ENCODE measurements around the gene CHN2.
"Not testable (repeated sequence)": the region's sequence is repeated elsewhere in the genome, so short reads cannot be mapped to it uniquely, and the experiment has no call there.

Gene CHN2

DNA sequence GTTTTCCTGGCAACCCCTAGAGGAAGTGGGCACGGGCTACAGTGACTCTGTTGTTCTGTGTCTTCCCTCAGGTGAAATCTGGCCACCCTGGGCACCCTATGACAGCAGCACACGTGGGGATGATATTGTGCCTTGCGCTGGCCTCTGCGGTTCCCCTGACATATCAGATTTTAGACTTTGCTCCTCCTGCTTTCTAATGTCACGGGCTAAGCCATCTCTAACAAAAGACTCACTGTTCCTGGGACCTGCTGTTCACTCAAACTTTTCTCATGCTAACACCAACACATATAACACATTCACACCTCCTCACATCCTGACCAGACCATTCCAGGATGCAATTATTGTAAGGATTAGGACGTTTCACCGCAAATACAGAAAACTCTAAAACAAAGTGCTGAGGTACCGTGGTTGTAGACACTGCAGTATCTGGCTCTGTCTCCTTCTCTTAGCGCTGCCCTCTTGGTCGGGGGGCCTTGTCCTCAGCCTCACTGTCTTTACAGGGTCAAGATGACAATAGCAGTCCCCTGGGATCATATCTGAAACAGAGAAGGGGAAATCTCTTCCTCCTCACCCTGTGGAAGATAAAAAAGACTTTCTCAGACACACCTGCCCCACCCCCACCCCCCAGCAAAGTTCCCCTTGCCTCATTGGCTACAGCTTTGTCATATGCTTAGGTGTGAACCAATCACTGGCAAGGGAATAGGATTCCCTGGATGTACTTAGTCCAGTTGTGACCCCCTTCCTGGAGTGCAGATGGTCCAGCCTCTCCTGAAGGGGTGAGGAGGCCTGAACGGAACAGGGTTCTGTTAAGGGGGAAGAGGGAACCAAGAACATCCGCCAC lies 14.1 kb downstream of the CHN2 start:
- no peaks in the 10 kb centered on the region for H3K36me3 ChIP-seq (ENCODE audit: low read length)
- TF ChIP-seq, protein P1, sequence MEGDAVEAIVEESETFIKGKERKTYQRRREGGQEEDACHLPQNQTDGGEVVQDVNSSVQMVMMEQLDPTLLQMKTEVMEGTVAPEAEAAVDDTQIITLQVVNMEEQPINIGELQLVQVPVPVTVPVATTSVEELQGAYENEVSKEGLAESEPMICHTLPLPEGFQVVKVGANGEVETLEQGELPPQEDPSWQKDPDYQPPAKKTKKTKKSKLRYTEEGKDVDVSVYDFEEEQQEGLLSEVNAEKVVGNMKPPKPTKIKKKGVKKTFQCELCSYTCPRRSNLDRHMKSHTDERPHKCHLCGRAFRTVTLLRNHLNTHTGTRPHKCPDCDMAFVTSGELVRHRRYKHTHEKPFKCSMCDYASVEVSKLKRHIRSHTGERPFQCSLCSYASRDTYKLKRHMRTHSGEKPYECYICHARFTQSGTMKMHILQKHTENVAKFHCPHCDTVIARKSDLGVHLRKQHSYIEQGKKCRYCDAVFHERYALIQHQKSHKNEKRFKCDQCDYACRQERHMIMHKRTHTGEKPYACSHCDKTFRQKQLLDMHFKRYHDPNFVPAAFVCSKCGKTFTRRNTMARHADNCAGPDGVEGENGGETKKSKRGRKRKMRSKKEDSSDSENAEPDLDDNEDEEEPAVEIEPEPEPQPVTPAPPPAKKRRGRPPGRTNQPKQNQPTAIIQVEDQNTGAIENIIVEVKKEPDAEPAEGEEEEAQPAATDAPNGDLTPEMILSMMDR (IDR thresholded peaks at IDR 0.05; ENCODE audit: insufficient read depth, low read length, poor library complexity, severe bottlenecking) = no peak
- no peak for TF ChIP-seq EZH2phosphoT487 (conservative IDR thresholded peaks at IDR 0.05; ENCODE audit: low read length)
- H3K9me3 ChIP-seq (ENCODE audit: insufficient read depth, low read length) = no peaks in the 10 kb centered on the region
- no peaks in the 10 kb centered on the region for H3K9me2 ChIP-seq (replicated peaks; ENCODE audit: insufficient read depth, low read length)
- no peak overlapping the region for H3K9ac ChIP-seq (ENCODE audit: low read length)
- no peak overlapping the region for H2AFZ ChIP-seq (ENCODE audit: low read depth, low read length, severe bottlenecking)
- H3K27ac ChIP-seq (ENCODE audit: low read depth, low read length) = no peak overlapping the region
- H4K20me1 ChIP-seq (ENCODE audit: low read depth, low read length) = no peaks in the 10 kb centered on the region
- H3K27me3 ChIP-seq (ENCODE audit: low read length) = no peaks in the 10 kb centered on the region
- no peak overlapping the region for H3K4me2 ChIP-seq (ENCODE audit: low read depth, low read length, poor library complexity, severe bottlenecking)
- H3K79me2 ChIP-seq (ENCODE audit: insufficient read depth, low read length) = no peaks in the 10 kb centered on the region
- no peak overlapping the region for H3K4me3 ChIP-seq (ENCODE audit: insufficient read depth, low read length, poor library complexity, severe bottlenecking)
- no peaks in the 10 kb centered on the region for H3F3A ChIP-seq (ENCODE audit: insufficient read depth)

DNA sequence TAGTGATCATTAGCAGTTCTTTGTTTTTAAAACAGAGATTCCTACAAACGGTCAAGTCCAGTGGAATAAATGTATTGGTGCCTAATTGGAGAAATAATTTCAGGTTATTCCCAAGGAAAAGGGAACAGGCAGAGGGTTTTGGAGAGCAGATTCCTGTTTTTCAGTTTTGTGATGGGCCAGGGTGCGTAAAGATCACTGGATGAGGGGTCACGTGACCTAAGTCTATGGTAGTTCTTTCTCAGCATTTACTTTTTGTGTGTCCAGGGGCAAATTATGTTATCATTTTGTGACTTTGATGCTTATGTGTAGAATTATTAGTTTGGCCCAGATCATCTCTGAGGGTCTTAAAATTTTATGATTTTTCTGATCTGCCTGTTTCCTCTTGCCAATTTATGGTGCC lies 15.2 kb downstream of the CHN2 start:
- H2AFZ ChIP-seq (ENCODE audit: low read depth, low read length, severe bottlenecking) = no peak overlapping the region
- H3K9ac ChIP-seq (ENCODE audit: low read length) = no peak overlapping the region
- H3K4me3 ChIP-seq (ENCODE audit: insufficient read depth, low read length, poor library complexity, severe bottlenecking) = no peak overlapping the region
- TF ChIP-seq, protein P1 (IDR thresholded peaks at IDR 0.05; ENCODE audit: insufficient read depth, low read length, poor library complexity, severe bottlenecking) = no peak
- no peak overlapping the region for H3K4me2 ChIP-seq (ENCODE audit: low read depth, low read length, poor library complexity, severe bottlenecking)
- H4K20me1 ChIP-seq (ENCODE audit: low read depth, low read length) = no peaks in the 10 kb centered on the region
- H3K36me3 ChIP-seq (ENCODE audit: low read length) = no peaks in the 10 kb centered on the region
- no peaks in the 10 kb centered on the region for H3K79me2 ChIP-seq (ENCODE audit: insufficient read depth, low read length)
- no peaks in the 10 kb centered on the region for H3K27me3 ChIP-seq (ENCODE audit: low read length)
- no peaks in the 10 kb centered on the region for H3K9me2 ChIP-seq (replicated peaks; ENCODE audit: insufficient read depth, low read length)
- H3K27ac ChIP-seq (ENCODE audit: low read depth, low read length) = no peak overlapping the region
- H3F3A ChIP-seq (ENCODE audit: insufficient read depth) = no peaks in the 10 kb centered on the region
- no peaks in the 10 kb centered on the region for H3K9me3 ChIP-seq (ENCODE audit: insufficient read depth, low read length)

DNA sequence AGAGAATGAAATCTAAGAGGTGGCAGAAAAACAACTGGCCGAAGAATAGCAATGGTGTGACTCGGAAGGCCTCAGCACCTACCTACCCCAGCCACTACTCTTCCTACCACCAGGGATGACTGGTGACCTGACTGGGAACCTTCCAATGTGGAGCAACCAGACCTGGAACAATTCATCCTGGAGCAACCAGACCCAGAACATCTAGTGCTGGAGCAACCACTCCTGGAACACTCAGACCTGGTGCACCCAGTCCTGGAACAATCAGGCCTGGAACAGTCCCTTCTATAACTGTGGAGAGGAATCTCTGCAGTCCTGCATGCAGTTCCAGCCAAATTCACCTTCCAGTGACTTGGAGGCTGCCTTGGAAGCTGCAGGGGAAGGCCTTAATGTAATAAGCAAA lies 18.2 kb downstream of the CHN2 start:
- not testable (repeated sequence) for H3K27me3 ChIP-seq (ENCODE audit: low read length); H3K4me2 ChIP-seq (ENCODE audit: low read depth, low read length, poor library complexity, severe bottlenecking); H3F3A ChIP-seq (ENCODE audit: insufficient read depth); H4K20me1 ChIP-seq (ENCODE audit: low read depth, low read length); H3K9me2 ChIP-seq (replicated peaks; ENCODE audit: insufficient read depth, low read length); H3K9ac ChIP-seq (ENCODE audit: low read length); H3K36me3 ChIP-seq (ENCODE audit: low read length); H2AFZ ChIP-seq (ENCODE audit: low read depth, low read length, severe bottlenecking); H3K4me3 ChIP-seq (ENCODE audit: insufficient read depth, low read length, poor library complexity, severe bottlenecking); H3K79me2 ChIP-seq (ENCODE audit: insufficient read depth, low read length); H3K9me3 ChIP-seq (ENCODE audit: insufficient read depth, low read length); H3K27ac ChIP-seq (ENCODE audit: low read depth, low read length)

DNA sequence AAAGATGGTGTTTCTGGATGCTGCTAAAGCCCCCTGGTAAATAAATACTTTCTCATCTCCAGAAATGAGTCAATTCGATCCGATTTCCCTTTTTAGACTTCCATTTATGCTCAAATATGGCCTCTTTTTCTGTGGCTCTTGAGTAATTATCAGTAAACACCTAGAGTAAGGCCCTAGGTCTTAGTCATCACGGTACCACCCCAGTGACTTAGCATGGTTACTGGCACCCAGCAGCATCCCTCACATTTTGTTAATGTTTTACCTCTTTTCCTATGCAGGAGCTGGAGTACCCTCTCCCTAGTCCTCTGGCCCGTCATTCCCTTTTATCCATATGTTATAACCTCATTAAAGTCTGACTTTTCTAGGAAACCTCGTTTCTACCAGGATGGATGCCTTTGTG lies 19.5 kb downstream of the CHN2 start:
- H3K4me3 ChIP-seq (ENCODE audit: insufficient read depth, low read length, poor library complexity, severe bottlenecking) = no peak overlapping the region
- H4K20me1 ChIP-seq (ENCODE audit: low read depth, low read length) = no peaks in the 10 kb centered on the region

More for the DNA sequence above, 19.5 kb downstream of the CHN2 start:
- no peaks in the 10 kb centered on the region for H3K9me3 ChIP-seq (ENCODE audit: insufficient read depth, low read length)
- H3K79me2 ChIP-seq (ENCODE audit: insufficient read depth, low read length) = no peaks in the 10 kb centered on the region
- no peaks in the 10 kb centered on the region for H3F3A ChIP-seq (ENCODE audit: insufficient read depth)
- no peaks in the 10 kb centered on the region for H3K36me3 ChIP-seq (ENCODE audit: low read length)
- no peaks in the 10 kb centered on the region for H3K9me2 ChIP-seq (replicated peaks; ENCODE audit: insufficient read depth, low read length)
- no peak overlapping the region for H2AFZ ChIP-seq (ENCODE audit: low read depth, low read length, severe bottlenecking)
- H3K4me2 ChIP-seq (ENCODE audit: low read depth, low read length, poor library complexity, severe bottlenecking) = no peak overlapping the region
- H3K9ac ChIP-seq (ENCODE audit: low read length) = no peak overlapping the region
- no peak overlapping the region for H3K27ac ChIP-seq (ENCODE audit: low read depth, low read length)
- TF ChIP-seq, protein P1 (IDR thresholded peaks at IDR 0.05; ENCODE audit: insufficient read depth, low read length, poor library complexity, severe bottlenecking) = no peak
- TF ChIP-seq EZH2phosphoT487 (conservative IDR thresholded peaks at IDR 0.05; ENCODE audit: low read length) = no peak
- H3K27me3 ChIP-seq (ENCODE audit: low read length) = no peaks in the 10 kb centered on the region
